ENCODE measurements around the gene HMMR.

- no peak for TF ChIP-seq POLR2A (IDR thresholded peaks at IDR 0.05)
- TF ChIP-seq CTCF (IDR thresholded peaks at IDR 0.05): no peak
Observed at GRCh38 chr5:163478982-163479271, 18.5 kb downstream of the HMMR start.

Data from heart left ventricle (tissue), 13 donors.